Astrocyte of the spinal cord (primary cell): Measurements from ENCODE around the gene SPATA13.
"Not testable (repeated sequence)": the region's sequence is repeated elsewhere in the genome, so short reads cannot be mapped to it uniquely, and the experiment has no call there.

Source experiments
- DNase-seq: peaks from one replicate; pipeline ENCODE4 v3.0.0; 2011; ENCODE audit warnings: low read depth, low spot score
- H3K4me3 ChIP-seq: 2 replicates; pipeline ENCODE4 v1.5.1; 2011; ENCODE audit warnings: low read depth, mild to moderate bottlenecking, low read length, moderate library complexity
- CTCF ChIP-seq: IDR thresholded peaks from 2 replicates; pipeline ENCODE4 v1.5.1; 2012; ENCODE audit warnings: low read depth, mild to moderate bottlenecking, low read length, inconsistent platforms
- in situ Hi-C: cut with HindIII; loops from 2 replicates; pipeline ENCODE4 v1.10.0; 2017; ENCODE audit warnings: low sequenced_read_pairs

The SPATA13 gene

GRCh38 chr13:24348797-24349515 is 188.4 kb downstream of the SPATA13 start:
- in situ Hi-C loops: no loop called here
- no peak for TF ChIP-seq CTCF
- no peak overlapping the region for H3K4me3 ChIP-seq
- no peak for DNase-seq

GRCh38 chr13:24349778-24350664 is 189.5 kb downstream of the SPATA13 start:
- DNase-seq, in situ Hi-C loops, H3K4me3 ChIP-seq: not testable (repeated sequence)

DNA sequence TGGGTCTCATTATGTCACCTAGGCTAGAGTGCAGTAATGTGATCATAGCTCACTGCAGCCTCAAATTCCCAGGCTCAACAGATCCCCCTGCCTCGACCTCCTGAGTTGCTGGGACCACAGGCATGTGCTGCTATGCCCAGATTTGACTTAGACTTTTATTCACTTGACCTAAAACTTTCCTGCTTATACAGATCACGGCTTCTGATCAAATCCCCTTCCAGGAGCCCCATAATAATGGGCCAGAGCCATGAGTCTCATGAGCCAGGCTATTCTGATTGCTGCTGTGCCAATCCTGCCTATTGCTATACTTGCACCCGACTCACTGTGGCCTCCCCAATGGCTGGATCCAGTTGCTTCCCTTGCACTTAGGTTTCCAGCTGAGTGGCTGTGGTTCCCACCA is 190.9 kb downstream of the SPATA13 start:
- no peak overlapping the region for H3K4me3 ChIP-seq
- in situ Hi-C loops: no loop called here
- no peak for DNase-seq
- no peak for TF ChIP-seq CTCF

GRCh38 chr13:24353736-24354135 is 193.2 kb downstream of the SPATA13 start:
- H3K4me3 ChIP-seq: no peak overlapping the region
- in situ Hi-C loops: no loop called here
- TF ChIP-seq CTCF: no peak
- no peak for DNase-seq

- H3K4me3 ChIP-seq: no peak overlapping the region
- TF ChIP-seq CTCF: no peak
- DNase-seq: no peak
- in situ Hi-C loops: no loop called here
These were observed 194.6 kb downstream of the SPATA13 start for GRCh38 chr13:24355103-24355502.

- in situ Hi-C loops: no loop called here
- TF ChIP-seq CTCF: no peak
- DNase-seq: no peak
- no peak overlapping the region for H3K4me3 ChIP-seq
These were observed 195.8 kb downstream of the SPATA13 start for GRCh38 chr13:24356270-24356669.
